GM21576 (cell line): ENCODE data around the gene SH2D3C.

Source experiments
- ATAC-seq: cut with Tn5 transposase; IDR thresholded peaks from one replicate; pipeline ENCODE4 v1.9.1; 2021; ENCODE audit warnings: mild to moderate bottlenecking, moderate library complexity; ENCODE audit not compliant: unreplicated experiment

The SH2D3C gene

GRCh38 chr9:127703289-127703946 is 75.0 kb downstream of the SH2D3C start:
- ATAC-seq: no peak

GRCh38 chr9:127700594-127701255 is 77.7 kb downstream of the SH2D3C start:
- no peak for ATAC-seq

- ATAC-seq: no peak
These were observed 78.3 kb downstream of the SH2D3C start for GRCh38 chr9:127700140-127700539.

GRCh38 chr9:127698985-127699670 is 79.3 kb downstream of the SH2D3C start:
- peak; percentile 86 for ATAC-seq

GRCh38 chr9:127698386-127698785 is 80.1 kb downstream of the SH2D3C start:
- ATAC-seq: no peak

- no peak for ATAC-seq
These were observed 80.9 kb downstream of the SH2D3C start for GRCh38 chr9:127697575-127697974.

GRCh38 chr9:127694890-127695720 is 83.4 kb downstream of the SH2D3C start:
- ATAC-seq: no peak

- no peak for ATAC-seq
These were observed 84.8 kb downstream of the SH2D3C start for GRCh38 chr9:127693697-127694096.

- no peak for ATAC-seq
These were observed 85.3 kb downstream of the SH2D3C start for GRCh38 chr9:127693143-127693542.

- no peak for ATAC-seq
These were observed 86.4 kb downstream of the SH2D3C start for GRCh38 chr9:127692071-127692470.

GRCh38 chr9:127690735-127691134 is 87.7 kb downstream of the SH2D3C start:
- ATAC-seq: no peak

GRCh38 chr9:127689329-127690000 is 89.0 kb downstream of the SH2D3C start:
- no peak for ATAC-seq
